Fibroblast of mammary gland (primary cell): ENCODE measurements around the gene POC1B.
A peak's percentile ranks its signal among the peaks of the same experiment; 100 is the strongest.

Experiments used
- DNase-seq: peaks from one replicate; pipeline ENCODE4 v3.0.0-alpha.2; 2010; ENCODE audit warnings: low read depth
- H3K4me3 ChIP-seq: 2 replicates; pipeline ENCODE4 v1.5.1; 2011; ENCODE audit warnings: low read depth, mild to moderate bottlenecking, low read length, moderate library complexity; ENCODE audit not compliant: control insufficient read depth
- TF ChIP-seq, protein P1 (sequence below): conservative IDR thresholded peaks from 2 replicates; pipeline ENCODE4 v1.5.1; 2011; ENCODE audit warnings: low read depth, low read length, inconsistent platforms; ENCODE audit not compliant: control insufficient read depth, insufficient read depth

POC1B gene

GRCh38 chr12:89469361-89469760, 56.5 kb downstream of the POC1B start:
- peak; percentile 54 for DNase-seq
- no peak overlapping the region for H3K4me3 ChIP-seq
- TF ChIP-seq, protein P1, sequence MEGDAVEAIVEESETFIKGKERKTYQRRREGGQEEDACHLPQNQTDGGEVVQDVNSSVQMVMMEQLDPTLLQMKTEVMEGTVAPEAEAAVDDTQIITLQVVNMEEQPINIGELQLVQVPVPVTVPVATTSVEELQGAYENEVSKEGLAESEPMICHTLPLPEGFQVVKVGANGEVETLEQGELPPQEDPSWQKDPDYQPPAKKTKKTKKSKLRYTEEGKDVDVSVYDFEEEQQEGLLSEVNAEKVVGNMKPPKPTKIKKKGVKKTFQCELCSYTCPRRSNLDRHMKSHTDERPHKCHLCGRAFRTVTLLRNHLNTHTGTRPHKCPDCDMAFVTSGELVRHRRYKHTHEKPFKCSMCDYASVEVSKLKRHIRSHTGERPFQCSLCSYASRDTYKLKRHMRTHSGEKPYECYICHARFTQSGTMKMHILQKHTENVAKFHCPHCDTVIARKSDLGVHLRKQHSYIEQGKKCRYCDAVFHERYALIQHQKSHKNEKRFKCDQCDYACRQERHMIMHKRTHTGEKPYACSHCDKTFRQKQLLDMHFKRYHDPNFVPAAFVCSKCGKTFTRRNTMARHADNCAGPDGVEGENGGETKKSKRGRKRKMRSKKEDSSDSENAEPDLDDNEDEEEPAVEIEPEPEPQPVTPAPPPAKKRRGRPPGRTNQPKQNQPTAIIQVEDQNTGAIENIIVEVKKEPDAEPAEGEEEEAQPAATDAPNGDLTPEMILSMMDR = no peak

DNA sequence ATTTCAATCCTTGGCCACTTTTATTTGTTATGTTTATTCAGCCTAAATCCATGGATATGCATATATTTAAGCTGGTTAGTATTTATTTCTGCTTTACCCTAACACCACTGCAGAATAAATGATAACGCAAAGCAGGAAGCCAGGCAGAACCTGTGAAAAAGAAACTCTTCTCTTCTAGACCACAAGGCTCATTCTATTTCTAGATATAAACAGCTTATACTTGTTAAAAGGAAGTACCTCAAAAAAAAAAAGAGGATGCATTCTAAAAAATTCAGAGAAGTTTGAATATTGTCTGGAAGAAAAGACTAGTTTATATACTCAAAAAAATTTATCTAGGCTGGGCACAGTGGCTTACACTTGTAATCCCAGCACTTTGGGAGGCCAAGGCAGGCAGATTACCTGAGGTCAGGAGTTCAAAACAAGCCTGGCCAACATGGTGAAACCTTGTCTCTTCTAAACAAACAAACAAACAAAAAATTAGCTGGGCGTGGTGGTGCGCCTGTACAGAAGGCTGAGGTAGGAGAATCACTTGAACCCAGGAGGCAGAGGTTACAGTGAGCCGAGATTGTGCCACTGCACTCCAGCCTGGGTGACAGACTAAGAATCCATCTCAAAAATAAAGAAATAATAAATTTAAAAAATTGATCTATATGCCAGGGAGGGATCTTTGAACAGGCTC, 57.1 kb downstream of the POC1B start:
- H3K4me3 ChIP-seq = no peak overlapping the region
- TF ChIP-seq, protein P1 = no peak
- DNase-seq = no peak

- H3K4me3 ChIP-seq = no peak overlapping the region
- no peak for DNase-seq
Observed at GRCh38 chr12:89468017-89468416, 57.8 kb downstream of the POC1B start.

GRCh38 chr12:89464974-89465592, 60.8 kb downstream of the POC1B start:
- no peak overlapping the region for H3K4me3 ChIP-seq
- DNase-seq = peak; percentile 38
- TF ChIP-seq, protein P1 = no peak

More at GRCh38 chr12:89468017-89468416, 57.8 kb downstream of the POC1B start:
- TF ChIP-seq, protein P1 = no peak

GRCh38 chr12:89461649-89462612, 63.9 kb downstream of the POC1B start:
- H3K4me3 ChIP-seq = no peak overlapping the region
- DNase-seq = peak; percentile 83

DNA sequence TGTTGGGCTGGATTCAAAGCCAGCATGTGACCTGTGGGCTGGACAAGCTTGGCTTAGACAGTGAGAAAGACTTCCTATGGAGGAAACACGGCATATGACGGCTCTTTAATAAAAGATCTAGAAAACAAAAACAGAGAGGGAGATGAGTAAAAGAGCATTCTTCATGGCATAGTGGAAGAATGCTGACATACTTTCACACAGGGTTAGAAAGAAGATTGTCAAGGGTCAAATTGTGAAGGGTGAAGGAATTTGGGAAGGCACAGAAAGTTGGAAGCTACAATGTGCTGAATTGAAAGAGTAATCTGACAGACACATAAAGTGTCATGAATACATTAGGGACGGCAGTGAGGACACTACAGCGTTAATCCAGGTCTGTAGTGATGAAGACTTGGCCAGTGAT, 64.7 kb downstream of the POC1B start:
- TF ChIP-seq, protein P1 = no peak
- peak; percentile 20 for DNase-seq
- H3K4me3 ChIP-seq = no peak overlapping the region

More at GRCh38 chr12:89461649-89462612, 63.9 kb downstream of the POC1B start:
- TF ChIP-seq, protein P1 = peak; percentile 49
